K562 (cell line): ENCODE data around the gene WAS. TPM values are rescaled to one million over a fixed set of nuclear protein-coding genes. Genes with fewer than 3 reads are reported as not detected.

Experiments used
- ARID3B ChIP-seq: fragments of 250-450 bp; sonication (Bioruptor Pico); IDR thresholded peaks from 2 replicates; pipeline ENCODE4 v1.4.0; 2020; ENCODE audit warnings: borderline replicate concordance
- BMI1 ChIP-seq: fragments of 150-350 bp; IDR thresholded peaks from 2 replicates; pipeline ENCODE4 v1.6.1; 2014; ENCODE audit warnings: low read length
- BRF1 ChIP-seq: IDR thresholded peaks from 3 replicates; pipeline ENCODE4 v1.6.1; 2011; ENCODE audit warnings: borderline replicate concordance, mild to moderate bottlenecking; ENCODE audit not compliant: insufficient read length; ENCODE audit errors: extremely low read depth
- CREM ChIP-seq: IDR thresholded peaks from 2 replicates; pipeline ENCODE4 v1.6.1; 2014; ENCODE audit warnings: antibody characterized with exemption, low read depth
- FOSL1 ChIP-seq: fragments of 200-800 bp; sonication (Bioruptor generic); conservative IDR thresholded peaks from 2 replicates; pipeline ENCODE4 v1.6.1; 2016; ENCODE audit warnings: missing genetic modification characterization, missing compliant biosample characterization
- FOXA3 ChIP-seq, 2 experiments: fragments of 450-650 bp in 1 of 2; sonication (generic) in 1 of 2; formaldehyde crosslinking; IDR thresholded peaks in 1 of 2; conservative IDR thresholded peaks in 1 of 2; 2 replicates each; pipeline versions ENCODE4 v1.4.0 to v1.8.0; 2020 to 2022; ENCODE audit warnings: mild to moderate bottlenecking in 2 of 2, missing genetic modification reagents in 1 of 2
- FOXK2 ChIP-seq, 2 experiments: fragments of 450-650 bp; IDR thresholded peaks in 1 of 2; conservative IDR thresholded peaks in 1 of 2; 2 replicates each; pipeline ENCODE4 v1.6.1; 2016; ENCODE audit warnings: low read depth in 2 of 2, mild to moderate bottlenecking in 1 of 2
- ILK ChIP-seq: fragments of 450-650 bp; IDR thresholded peaks from 2 replicates; pipeline ENCODE4 v1.6.1; 2016; ENCODE audit warnings: missing genetic modification characterization, low read depth, mild to moderate bottlenecking, missing compliant biosample characterization, moderate library complexity, borderline replicate concordance
- MAFF ChIP-seq: IDR thresholded peaks from 2 replicates; pipeline ENCODE4 v1.6.1; 2012; ENCODE audit warnings: low read length, improper control_type of control experiment
- MAX ChIP-seq: sonication (generic); formaldehyde crosslinking; IDR thresholded peaks from 2 replicates; pipeline ENCODE4 v1.9.0; 2022; ENCODE audit warnings: mild to moderate bottlenecking, missing genetic modification reagents
- NRF1 ChIP-seq, 2 experiments: fragments of 450-650 bp; IDR thresholded peaks in 1 of 2; conservative IDR thresholded peaks in 1 of 2; 2 replicates each; pipeline ENCODE4 v1.6.1; 2014; ENCODE audit warnings: mild to moderate bottlenecking in 2 of 2
- PBX2 ChIP-seq, 2 experiments: IDR thresholded peaks in 1 of 2; conservative IDR thresholded peaks in 1 of 2; 2 replicates each; pipeline ENCODE4 v1.6.1; 2016; ENCODE audit warnings: low read depth in 2 of 2, mild to moderate bottlenecking in 1 of 2, missing compliant biosample characterization in 1 of 2, missing genetic modification characterization in 1 of 2, moderate library complexity in 1 of 2
- POLR2H ChIP-seq: IDR thresholded peaks from 2 replicates; pipeline ENCODE4 v1.6.1; 2016; ENCODE audit warnings: missing genetic modification characterization, low read depth, mild to moderate bottlenecking, control low read depth, missing compliant biosample characterization, moderate library complexity
- RBM17 ChIP-seq: fragments of 200-400 bp; formaldehyde crosslinking; IDR thresholded peaks from 2 replicates; pipeline ENCODE4 v1.6.1; 2017; ENCODE audit warnings: low read depth, mild to moderate bottlenecking, low read length, borderline replicate concordance
- SAFB ChIP-seq: fragments of 200-400 bp; formaldehyde crosslinking; IDR thresholded peaks from 2 replicates; pipeline ENCODE4 v1.6.1; 2017; ENCODE audit warnings: low read depth, low read length, borderline replicate concordance
- SMAD4 ChIP-seq: fragments of 250-450 bp; sonication (Bioruptor Pico); conservative IDR thresholded peaks from 2 replicates; pipeline ENCODE4 v1.8.0; 2021; ENCODE audit warnings: inconsistent platforms, mild to moderate bottlenecking, moderate library complexity
- SP2 ChIP-seq: IDR thresholded peaks from 2 replicates; pipeline ENCODE4 v1.6.1; 2011; ENCODE audit warnings: mild to moderate bottlenecking, low read depth, low read length, moderate library complexity; ENCODE audit not compliant: poor library complexity, severe bottlenecking; ENCODE audit errors: extremely low read depth
- TAL1 ChIP-seq: fragments of 450-650 bp; IDR thresholded peaks from 2 replicates; pipeline ENCODE4 v1.6.1; 2016; ENCODE audit warnings: mild to moderate bottlenecking
- ZNF217 ChIP-seq: sonication (generic); formaldehyde crosslinking; IDR thresholded peaks from 2 replicates; pipeline ENCODE4 v1.8.0; 2022; ENCODE audit warnings: mild to moderate bottlenecking, missing genetic modification reagents
- ZNF239 ChIP-seq: fragments of 250-450 bp; sonication (Bioruptor Pico); IDR thresholded peaks from 2 replicates; pipeline ENCODE4 v1.4.0; 2020; ENCODE audit warnings: mild to moderate bottlenecking
- ZNF639 ChIP-seq, 2 experiments: fragments of 200-800 bp in 1 of 2; sonication (Bioruptor generic) in 1 of 2; sonication (generic) in 1 of 2; formaldehyde crosslinking in 1 of 2; IDR thresholded peaks in 1 of 2; conservative IDR thresholded peaks in 1 of 2; 2 replicates each; pipeline versions ENCODE4 v1.5.0 to v1.6.1; 2016 to 2020; ENCODE audit warnings: missing compliant biosample characterization in 1 of 2, missing genetic modification characterization in 1 of 2, missing genetic modification reagents in 1 of 2
- polyA plus RNA-seq, 8 experiments: library from polyadenylated mRNA; depleted of rRNA in 4 of 8; stranded (reverse) in 5 of 8; unstranded in 3 of 8; fragments of >200 nt; fragmentation: Nextera tagmentation in 2 of 8; fragmentation: Illumina TruSeq in 1 of 8; extraction: Ambion mirVana in 2 of 8; extraction: Trizol in 1 of 8; gene quantifications; 2 replicates each; pipeline versions ENCODE4 v1.2.1 to v1.2.3, GENCODE V29; 2011 to 2014; ENCODE audit warnings: inconsistent platforms in 1 of 8, missing spikeins in 1 of 8
- total RNA-seq, 7 experiments: library from RNA; depleted of rRNA in 6 of 7; stranded (reverse); fragments of >200 nt in 6 of 7; fragmentation: Illumina TruSeq in 2 of 7; extraction: Trizol in 2 of 7; gene quantifications; 2 replicates each; pipeline versions ENCODE4 v1.2.1 to v1.2.3, GENCODE V29; 2011 to 2021; ENCODE audit warnings: low replicate concordance in 1 of 7

WAS gene
- total and polyA plus RNA-seq, 9 of the 15 experiments (the other 6 are each of a cell fraction or from before 2014, with no cell fraction given), result 0.11 to 16.1 (median 3.8) TPM

- TF ChIP-seq POLR2H (peak; percentile 73), FOXA3 (CRISPR knock-in tag; conservative IDR thresholded peaks at IDR 0.05 in 1 of 2, IDR thresholded peaks at IDR 0.05 in 1 of 2) (no peak), BRF1 (no peak), SAFB (no peak), ARID3B (CRISPR knock-in tag) (no peak), CREM (peak; percentile 82), ZNF217 (CRISPR knock-in tag) (no peak), SP2 (no peak), ILK (tag) (no peak), RBM17 (no peak), MAX (CRISPR knock-in tag) (peak; percentile 53; the same call in 1 of the 2 replicates), ZNF239 (no peak), ZNF639 (CRISPR knock-in tag; conservative IDR thresholded peaks at IDR 0.05 in 1 of 2, IDR thresholded peaks at IDR 0.05 in 1 of 2) (peak in 1 of 2 experiments; percentile 96; a peak in 2 of 4 replicates), FOSL1 (no peak), BMI1 (no peak), FOXK2 (conservative IDR thresholded peaks at IDR 0.05 in 1 of 2, IDR thresholded peaks at IDR 0.05 in 1 of 2; ENCODE audit: low read depth in 2 of 2) (no peak), SMAD4 (CRISPR knock-in tag) (peak; percentile 87), PBX2 (CRISPR knock-in tag; IDR thresholded peaks at IDR 0.05; ENCODE audit: low read depth) (peak; percentile 66), PBX2 (tag; conservative IDR thresholded peaks at IDR 0.05; ENCODE audit: low read depth) (peak; percentile 86), TAL1 (peak; percentile 89), MAFF (peak; percentile 2; the same call in 1 of the 2 replicates), NRF1 (conservative IDR thresholded peaks at IDR 0.05 in 1 of 2, IDR thresholded peaks at IDR 0.05 in 1 of 2) (peak; percentile 86 to 88)
Observed at GRCh38 chrX:48696301-48696908, 12.8 kb downstream of the WAS start, which contains the start of gene SUV39H1 (continued).
